HL-60 (cell line): ENCODE measurements around the gene GPR39.

Source experiments
- DNase-seq, 2 experiments: peaks; one replicate each; pipeline ENCODE4 v3.0.0-alpha.2; 2010 to 2020; ENCODE audit warnings: low read depth in 1 of 2, low spot score in 1 of 2
- H3K27ac ChIP-seq: fragments of 250-450 bp; sonication (Bioruptor Pico); replicated peaks from 2 replicates; pipeline ENCODE4 v1.5.1; 2020; ENCODE audit warnings: mild to moderate bottlenecking, moderate library complexity
- H3K27me3 ChIP-seq: fragments of 250-450 bp; sonication (Bioruptor Pico); 2 replicates; pipeline ENCODE4 v1.5.1; 2021; ENCODE audit warnings: mild to moderate bottlenecking, moderate library complexity; ENCODE audit not compliant: insufficient read depth, poor library complexity, severe bottlenecking
- H3K4me3 ChIP-seq: replicated peaks from 2 replicates; pipeline ENCODE4 v1.5.1; 2011; ENCODE audit warnings: mild to moderate bottlenecking, control low read depth, low read length; ENCODE audit not compliant: insufficient read depth
- GABPA ChIP-seq: IDR thresholded peaks from 2 replicates; pipeline ENCODE4 v1.6.1; 2012; ENCODE audit warnings: low read depth
- POLR2AphosphoS5 ChIP-seq: IDR thresholded peaks from 2 replicates; pipeline ENCODE4 v1.6.1; 2012; ENCODE audit warnings: low read depth
- SPI1 ChIP-seq: IDR thresholded peaks from 2 replicates; pipeline ENCODE4 v1.6.1; 2012; ENCODE audit warnings: low read depth, mild to moderate bottlenecking, borderline replicate concordance
- TF ChIP-seq, protein P1 (sequence below): IDR thresholded peaks from one replicate; pipeline ENCODE4 v1.5.1; 2011; ENCODE audit warnings: low read length, control low read depth, inconsistent platforms; ENCODE audit not compliant: insufficient read depth
- TF ChIP-seq, protein P2 (sequence below): IDR thresholded peaks from 2 replicates; pipeline ENCODE4 v1.6.1; 2012; ENCODE audit warnings: low read depth; ENCODE audit not compliant: insufficient replicate concordance

The GPR39 gene

DNA sequence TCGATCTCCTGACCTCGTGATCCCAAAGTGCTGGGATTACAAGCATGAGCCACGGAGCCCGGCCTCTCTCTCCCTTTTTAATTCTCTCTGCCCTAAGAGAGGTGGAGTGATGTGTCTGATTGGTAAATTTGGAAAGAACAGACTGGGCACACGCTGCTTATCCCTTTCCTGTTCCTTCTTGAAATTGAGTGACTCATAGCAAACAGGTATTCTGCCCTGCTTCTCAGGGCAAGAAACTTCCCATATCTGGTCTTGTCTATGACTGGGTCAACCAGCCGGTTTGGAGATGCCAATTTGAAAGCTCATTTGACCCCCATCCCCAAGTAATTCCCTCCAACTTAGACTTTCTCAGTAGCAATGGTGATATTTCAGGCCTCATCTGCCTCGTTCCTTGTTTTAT is 238.4 kb downstream of the GPR39 start:
- TF ChIP-seq POLR2AphosphoS5 (no peak), SPI1 (no peak), GABPA (no peak)
- TF ChIP-seq, protein P1, sequence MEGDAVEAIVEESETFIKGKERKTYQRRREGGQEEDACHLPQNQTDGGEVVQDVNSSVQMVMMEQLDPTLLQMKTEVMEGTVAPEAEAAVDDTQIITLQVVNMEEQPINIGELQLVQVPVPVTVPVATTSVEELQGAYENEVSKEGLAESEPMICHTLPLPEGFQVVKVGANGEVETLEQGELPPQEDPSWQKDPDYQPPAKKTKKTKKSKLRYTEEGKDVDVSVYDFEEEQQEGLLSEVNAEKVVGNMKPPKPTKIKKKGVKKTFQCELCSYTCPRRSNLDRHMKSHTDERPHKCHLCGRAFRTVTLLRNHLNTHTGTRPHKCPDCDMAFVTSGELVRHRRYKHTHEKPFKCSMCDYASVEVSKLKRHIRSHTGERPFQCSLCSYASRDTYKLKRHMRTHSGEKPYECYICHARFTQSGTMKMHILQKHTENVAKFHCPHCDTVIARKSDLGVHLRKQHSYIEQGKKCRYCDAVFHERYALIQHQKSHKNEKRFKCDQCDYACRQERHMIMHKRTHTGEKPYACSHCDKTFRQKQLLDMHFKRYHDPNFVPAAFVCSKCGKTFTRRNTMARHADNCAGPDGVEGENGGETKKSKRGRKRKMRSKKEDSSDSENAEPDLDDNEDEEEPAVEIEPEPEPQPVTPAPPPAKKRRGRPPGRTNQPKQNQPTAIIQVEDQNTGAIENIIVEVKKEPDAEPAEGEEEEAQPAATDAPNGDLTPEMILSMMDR = no peak
- TF ChIP-seq, protein P2, sequence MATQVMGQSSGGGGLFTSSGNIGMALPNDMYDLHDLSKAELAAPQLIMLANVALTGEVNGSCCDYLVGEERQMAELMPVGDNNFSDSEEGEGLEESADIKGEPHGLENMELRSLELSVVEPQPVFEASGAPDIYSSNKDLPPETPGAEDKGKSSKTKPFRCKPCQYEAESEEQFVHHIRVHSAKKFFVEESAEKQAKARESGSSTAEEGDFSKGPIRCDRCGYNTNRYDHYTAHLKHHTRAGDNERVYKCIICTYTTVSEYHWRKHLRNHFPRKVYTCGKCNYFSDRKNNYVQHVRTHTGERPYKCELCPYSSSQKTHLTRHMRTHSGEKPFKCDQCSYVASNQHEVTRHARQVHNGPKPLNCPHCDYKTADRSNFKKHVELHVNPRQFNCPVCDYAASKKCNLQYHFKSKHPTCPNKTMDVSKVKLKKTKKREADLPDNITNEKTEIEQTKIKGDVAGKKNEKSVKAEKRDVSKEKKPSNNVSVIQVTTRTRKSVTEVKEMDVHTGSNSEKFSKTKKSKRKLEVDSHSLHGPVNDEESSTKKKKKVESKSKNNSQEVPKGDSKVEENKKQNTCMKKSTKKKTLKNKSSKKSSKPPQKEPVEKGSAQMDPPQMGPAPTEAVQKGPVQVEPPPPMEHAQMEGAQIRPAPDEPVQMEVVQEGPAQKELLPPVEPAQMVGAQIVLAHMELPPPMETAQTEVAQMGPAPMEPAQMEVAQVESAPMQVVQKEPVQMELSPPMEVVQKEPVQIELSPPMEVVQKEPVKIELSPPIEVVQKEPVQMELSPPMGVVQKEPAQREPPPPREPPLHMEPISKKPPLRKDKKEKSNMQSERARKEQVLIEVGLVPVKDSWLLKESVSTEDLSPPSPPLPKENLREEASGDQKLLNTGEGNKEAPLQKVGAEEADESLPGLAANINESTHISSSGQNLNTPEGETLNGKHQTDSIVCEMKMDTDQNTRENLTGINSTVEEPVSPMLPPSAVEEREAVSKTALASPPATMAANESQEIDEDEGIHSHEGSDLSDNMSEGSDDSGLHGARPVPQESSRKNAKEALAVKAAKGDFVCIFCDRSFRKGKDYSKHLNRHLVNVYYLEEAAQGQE = no peak
- Histone ChIP-seq H3K27ac (no peak overlapping the region), H3K4me3 (no peak overlapping the region), H3K27me3 (no peaks in the 10 kb centered on the region)
- DNase-seq = no peak

DNA sequence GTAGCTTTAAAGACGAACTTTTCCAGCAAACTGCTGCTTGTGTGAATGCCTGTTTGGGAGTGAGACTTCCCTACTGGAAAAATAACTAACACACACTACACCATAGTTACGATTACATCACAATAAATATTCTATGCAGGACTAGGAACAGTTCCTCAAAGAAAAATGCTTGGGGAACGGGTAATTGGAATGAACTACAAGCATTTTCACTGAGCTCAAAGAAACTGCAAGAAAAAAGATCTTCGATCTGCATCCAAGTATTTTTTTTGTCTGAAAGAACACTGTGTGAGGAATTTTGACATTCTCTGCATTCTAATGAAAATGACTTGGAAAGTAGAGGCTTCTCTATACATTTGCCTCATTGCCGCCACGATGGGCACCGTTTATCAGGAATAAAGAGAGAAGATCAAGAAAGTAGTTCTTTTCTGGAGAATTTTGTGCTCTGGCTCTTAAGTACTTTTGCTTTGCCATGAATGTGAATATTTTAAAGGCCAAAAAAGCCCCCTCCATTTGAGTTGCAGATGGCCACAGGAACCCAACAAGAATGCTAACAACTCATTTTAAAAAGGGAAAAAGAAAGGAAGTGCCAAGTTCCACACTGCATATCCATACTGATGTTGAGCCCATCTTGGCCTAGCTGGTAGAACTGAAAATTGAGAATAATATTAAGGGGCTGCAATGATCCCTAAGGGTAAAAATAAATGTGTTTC is 239.8 kb downstream of the GPR39 start:
- DNase-seq = no peak
- H3K27me3 ChIP-seq = no peaks in the 10 kb centered on the region
- no peak overlapping the region for H3K27ac ChIP-seq
- no peak for TF ChIP-seq SPI1
- TF ChIP-seq, protein P2 = no peak
- TF ChIP-seq POLR2AphosphoS5 = no peak
- TF ChIP-seq, protein P1 = no peak
- TF ChIP-seq GABPA = no peak
- H3K4me3 ChIP-seq = no peak overlapping the region

DNA sequence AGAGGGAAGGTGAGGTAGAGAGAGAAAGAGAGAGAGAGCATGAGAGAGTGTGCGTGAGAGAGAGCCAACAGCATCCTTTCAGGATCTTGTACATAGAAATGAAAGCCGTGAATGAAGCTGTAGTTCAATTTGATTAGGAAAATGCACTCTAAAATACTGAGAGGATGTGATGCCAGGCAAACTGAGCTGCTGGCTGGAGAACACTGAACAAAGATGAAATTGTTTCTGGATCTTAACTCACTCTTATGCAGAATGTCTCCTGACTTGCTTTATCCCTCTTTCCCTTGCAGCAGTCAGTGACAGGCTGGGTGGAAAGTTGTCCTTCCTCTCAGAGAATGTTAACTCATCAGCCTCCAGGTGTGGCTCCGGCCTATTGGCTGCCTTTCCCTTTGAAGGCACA is 242.7 kb downstream of the GPR39 start:
- no peak overlapping the region for H3K27ac ChIP-seq
- DNase-seq = no peak

More for the DNA sequence above, 242.7 kb downstream of the GPR39 start:
- Histone ChIP-seq H3K4me3 (no peak overlapping the region), H3K27me3 (peaks cover 3% of the 10 kb centered on the region)
- TF ChIP-seq POLR2AphosphoS5 (no peak), GABPA (no peak), SPI1 (no peak)
- TF ChIP-seq, protein P1 = no peak
- TF ChIP-seq, protein P2 = no peak
